Activated CD4-positive, alpha-beta T cell treated with anti-CD3 and anti-CD28 coated beads, Interleukin-2, amount 50 U/mL, for 1 hour (primary cell): ENCODE data around the gene USF1.
"Not testable (repeated sequence)": the region's sequence is repeated elsewhere in the genome, so short reads cannot be mapped to it uniquely, and the experiment has no call there.

Source experiments
- DNase-seq: peaks from one replicate; pipeline ENCODE4 v3.0.0-alpha.2; 2020

Gene USF1

GRCh38 chr1:161076410-161076809 is 30.6 kb upstream of the USF1 start:
- DNase-seq, result no peak

GRCh38 chr1:161074676-161075368 is 29.0 kb upstream of the USF1 start:
- no peak for DNase-seq

GRCh38 chr1:161073474-161074121 is 27.8 kb upstream of the USF1 start:
- DNase-seq, result no peak

- DNase-seq, result no peak
Observed at GRCh38 chr1:161072751-161073449, 27.1 kb upstream of the USF1 start.

GRCh38 chr1:161071886-161072371 is 26.2 kb upstream of the USF1 start:
- peak; percentile 43 for DNase-seq

GRCh38 chr1:161070761-161071160 is 25.0 kb upstream of the USF1 start:
- no peak for DNase-seq

GRCh38 chr1:161069731-161070270 is 24.0 kb upstream of the USF1 start, which contains the start of gene ARHGAP30:
Gene ARHGAP30 (minus strand): TSS chr1:161069891. CDS start chr1:161069624, 267 bp downstream.
- peak; percentile 75 for DNase-seq

GRCh38 chr1:161069241-161069640 is 23.5 kb upstream of the USF1 start:
- DNase-seq, result no peak

- peak; percentile 79 for DNase-seq
Observed at GRCh38 chr1:161068306-161069234, 22.8 kb upstream of the USF1 start.

GRCh38 chr1:161066694-161067093 is 20.9 kb upstream of the USF1 start:
- no peak for DNase-seq

- DNase-seq, result not testable (repeated sequence)
Observed at GRCh38 chr1:161065681-161066080, 19.9 kb upstream of the USF1 start.

GRCh38 chr1:161063936-161064335 is 18.2 kb upstream of the USF1 start:
- DNase-seq, result not testable (repeated sequence)

- no peak for DNase-seq
Observed at GRCh38 chr1:161061419-161061818, 15.6 kb upstream of the USF1 start.

GRCh38 chr1:161059293-161059692 is 13.5 kb upstream of the USF1 start:
- no peak for DNase-seq

- DNase-seq, result no peak
Observed at GRCh38 chr1:161054805-161055204, 9.0 kb upstream of the USF1 start.

- DNase-seq, result no peak
Observed at GRCh38 chr1:161054232-161054631, 8.5 kb upstream of the USF1 start.

- DNase-seq, result no peak
Observed at GRCh38 chr1:161052899-161053298, 7.1 kb upstream of the USF1 start.

- DNase-seq, result no peak
Observed at GRCh38 chr1:161051219-161051618, 5.4 kb upstream of the USF1 start.

GRCh38 chr1:161048949-161049722 is 3.4 kb upstream of the USF1 start:
- no peak for DNase-seq

- DNase-seq, result no peak
Observed at GRCh38 chr1:161047436-161048420, 2.0 kb upstream of the USF1 start.
